ENCODE results near the gene CCDC180. TPM values are rescaled to one million over a fixed set of nuclear protein-coding genes. Genes with fewer than 3 reads are reported as not detected.

CCDC180 gene
- total RNA-seq, 1 experiment from 2014 or later: 0.34 TPM

DNA sequence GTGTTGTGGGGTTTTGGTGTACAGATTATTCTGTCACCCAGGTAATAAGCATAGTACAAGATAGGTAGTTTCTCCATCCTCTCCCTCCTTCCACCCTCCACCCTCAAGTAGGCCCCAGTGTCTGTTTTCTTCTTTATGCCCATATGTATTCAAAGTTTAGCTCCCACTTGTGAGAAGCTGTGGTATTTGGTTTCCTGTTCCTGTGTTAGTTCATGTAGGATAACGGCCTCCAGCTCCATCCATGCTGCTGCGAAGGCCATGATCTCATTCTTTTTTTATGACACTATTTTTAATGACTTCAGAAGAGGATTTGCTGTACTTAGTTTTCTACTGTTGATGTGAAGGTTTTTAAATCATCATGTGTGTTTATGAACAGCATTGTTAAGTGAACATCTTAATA, 11.9 kb downstream of the CCDC180 start:
- DNase-seq (ENCODE audit: low spot score): no peak
- H3K4me1 ChIP-seq (ENCODE audit: insufficient read depth, low read length, poor library complexity, severe bottlenecking): no peaks in the 10 kb centered on the region
- no peak overlapping the region for H3K27ac ChIP-seq (ENCODE audit: low read depth, low read length, poor library complexity, severe bottlenecking)
- H3K36me3 ChIP-seq (ENCODE audit: insufficient read depth, low read length, poor library complexity, severe bottlenecking): no peaks in the 10 kb centered on the region
- CTCF ChIA-PET: no interaction called here
- POLR2A ChIA-PET (ENCODE audit: low non-redundant PET): no interaction called here
- H3K4me3 ChIP-seq (ENCODE audit: low read depth, low read length, poor library complexity, severe bottlenecking): no peak overlapping the region
- no peaks in the 10 kb centered on the region for H3K27me3 ChIP-seq (replicated peaks; ENCODE audit: insufficient read depth, low read depth, low read length, poor library complexity)
- TF ChIP-seq, protein P1, sequence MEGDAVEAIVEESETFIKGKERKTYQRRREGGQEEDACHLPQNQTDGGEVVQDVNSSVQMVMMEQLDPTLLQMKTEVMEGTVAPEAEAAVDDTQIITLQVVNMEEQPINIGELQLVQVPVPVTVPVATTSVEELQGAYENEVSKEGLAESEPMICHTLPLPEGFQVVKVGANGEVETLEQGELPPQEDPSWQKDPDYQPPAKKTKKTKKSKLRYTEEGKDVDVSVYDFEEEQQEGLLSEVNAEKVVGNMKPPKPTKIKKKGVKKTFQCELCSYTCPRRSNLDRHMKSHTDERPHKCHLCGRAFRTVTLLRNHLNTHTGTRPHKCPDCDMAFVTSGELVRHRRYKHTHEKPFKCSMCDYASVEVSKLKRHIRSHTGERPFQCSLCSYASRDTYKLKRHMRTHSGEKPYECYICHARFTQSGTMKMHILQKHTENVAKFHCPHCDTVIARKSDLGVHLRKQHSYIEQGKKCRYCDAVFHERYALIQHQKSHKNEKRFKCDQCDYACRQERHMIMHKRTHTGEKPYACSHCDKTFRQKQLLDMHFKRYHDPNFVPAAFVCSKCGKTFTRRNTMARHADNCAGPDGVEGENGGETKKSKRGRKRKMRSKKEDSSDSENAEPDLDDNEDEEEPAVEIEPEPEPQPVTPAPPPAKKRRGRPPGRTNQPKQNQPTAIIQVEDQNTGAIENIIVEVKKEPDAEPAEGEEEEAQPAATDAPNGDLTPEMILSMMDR (conservative IDR thresholded peaks at IDR 0.05; ENCODE audit: low read depth, low read length): no peak
- no peaks in the 10 kb centered on the region for H3K9me3 ChIP-seq (ENCODE audit: low read depth, low read length, poor library complexity, severe bottlenecking)
- no TSS peak for BruUV-seq (replicated peaks)
- intact Hi-C loops (cut with micrococcal nuclease; ENCODE audit: unreplicated experiment): no loop called here

DNA sequence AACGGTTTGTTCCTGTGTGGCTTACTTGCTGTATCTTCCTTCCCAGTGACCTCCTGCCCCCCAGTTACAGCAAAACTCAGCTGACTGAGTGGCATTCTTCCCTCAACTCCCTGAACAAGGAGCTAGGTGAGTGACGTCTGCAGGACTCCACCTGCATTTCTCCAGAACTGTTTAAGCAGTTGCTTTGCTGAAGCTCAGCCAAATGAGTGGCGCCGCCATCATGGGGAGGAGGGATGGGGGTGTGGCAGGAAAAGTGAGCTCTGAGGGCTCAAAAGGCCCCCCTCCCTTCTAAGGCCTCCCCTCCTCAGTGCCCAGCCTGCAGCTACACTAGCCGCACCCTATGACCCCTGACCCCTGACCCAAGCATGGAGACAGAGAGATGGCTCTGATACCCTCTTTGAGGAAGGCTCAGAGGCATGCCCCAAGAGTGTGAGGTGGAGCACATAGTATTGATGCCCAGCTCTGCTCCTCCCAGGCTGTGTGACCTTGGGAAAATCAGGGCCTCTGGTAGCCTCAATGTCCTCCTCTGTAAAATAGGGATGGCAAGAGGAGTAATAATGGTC, 12.7 kb downstream of the CCDC180 start:
- Histone ChIP-seq H3K9me3 (ENCODE audit: low read depth, low read length, poor library complexity, severe bottlenecking) (no peaks in the 10 kb centered on the region), H3K4me1 (ENCODE audit: insufficient read depth, low read length, poor library complexity, severe bottlenecking) (no peaks in the 10 kb centered on the region), H3K36me3 (ENCODE audit: insufficient read depth, low read length, poor library complexity, severe bottlenecking) (no peaks in the 10 kb centered on the region), H3K4me3 (ENCODE audit: low read depth, low read length, poor library complexity, severe bottlenecking) (no peak overlapping the region), H3K27ac (ENCODE audit: low read depth, low read length, poor library complexity, severe bottlenecking) (no peak overlapping the region), H3K27me3 (replicated peaks; ENCODE audit: insufficient read depth, low read depth, low read length, poor library complexity) (no peaks in the 10 kb centered on the region)
- DNase-seq (ENCODE audit: low spot score): no peak
- no TSS peak for BruUV-seq (replicated peaks)
- intact Hi-C loops (cut with micrococcal nuclease; ENCODE audit: unreplicated experiment): no loop called here
- ChIA-PET POLR2A (ENCODE audit: low non-redundant PET) (no interaction called here), CTCF (no interaction called here)
- TF ChIP-seq, protein P1 (conservative IDR thresholded peaks at IDR 0.05; ENCODE audit: low read depth, low read length): no peak
- no peak for TF ChIP-seq EZH2 (IDR thresholded peaks at IDR 0.05; ENCODE audit: borderline replicate concordance, low read depth, low read length, poor library complexity, severe bottlenecking)

DNA sequence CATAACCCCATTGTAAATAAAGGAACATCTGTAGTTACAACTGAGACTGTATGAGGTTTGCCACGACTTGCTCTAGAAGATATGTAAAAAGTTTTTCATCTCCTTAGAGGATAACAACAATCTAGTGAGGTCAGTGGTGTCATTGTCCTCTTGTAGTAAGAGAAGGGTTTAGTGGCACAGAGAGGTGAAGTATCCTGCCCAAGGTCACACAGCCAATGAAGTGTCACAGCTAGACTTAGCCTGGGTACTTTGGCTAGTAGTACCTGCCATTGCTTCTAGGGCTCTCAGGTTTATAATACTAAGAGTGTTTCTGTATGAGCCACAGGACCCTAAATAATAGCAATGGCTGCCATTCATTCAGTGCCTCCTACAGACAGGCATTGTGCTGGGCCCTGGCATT, 13.8 kb downstream of the CCDC180 start:
- Histone ChIP-seq H3K9me3 (ENCODE audit: low read depth, low read length, poor library complexity, severe bottlenecking) (no peaks in the 10 kb centered on the region), H3K4me1 (ENCODE audit: insufficient read depth, low read length, poor library complexity, severe bottlenecking) (no peaks in the 10 kb centered on the region), H3K4me3 (ENCODE audit: low read depth, low read length, poor library complexity, severe bottlenecking) (no peak overlapping the region), H3K36me3 (ENCODE audit: insufficient read depth, low read length, poor library complexity, severe bottlenecking) (no peaks in the 10 kb centered on the region), H3K27ac (ENCODE audit: low read depth, low read length, poor library complexity, severe bottlenecking) (no peak overlapping the region), H3K27me3 (replicated peaks; ENCODE audit: insufficient read depth, low read depth, low read length, poor library complexity) (no peaks in the 10 kb centered on the region)
- no peak for TF ChIP-seq EZH2 (IDR thresholded peaks at IDR 0.05; ENCODE audit: borderline replicate concordance, low read depth, low read length, poor library complexity, severe bottlenecking)
- TF ChIP-seq, protein P1 (conservative IDR thresholded peaks at IDR 0.05; ENCODE audit: low read depth, low read length): no peak
- POLR2A ChIA-PET (ENCODE audit: low non-redundant PET): no interaction called here
- BruUV-seq (replicated peaks): no TSS peak
- no peak for DNase-seq (ENCODE audit: low spot score)
- CTCF ChIA-PET: no interaction called here
- intact Hi-C loops (cut with micrococcal nuclease; ENCODE audit: unreplicated experiment): no loop called here
